Subcutaneous abdominal adipose tissue (tissue), 5 donors: ENCODE results near the gene LYPD6B.

Experiments used
- H3K27ac ChIP-seq: one replicate; pipeline ENCODE4 v1.7.0; 2013; ENCODE audit warnings: low read depth, mild to moderate bottlenecking, inconsistent platforms, low read length, moderate library complexity
- H3K27me3 ChIP-seq, 5 donors: one replicate each; pipeline ENCODE4 v1.7.0; 2013; ENCODE audit warnings: low read length in 5 of 5, inconsistent platforms in 1 of 5; ENCODE audit not compliant: control insufficient read depth in 5 of 5, insufficient read depth in 4 of 5
- H3K36me3 ChIP-seq, 5 donors: one replicate each; pipeline ENCODE4 v1.7.0; 2013; ENCODE audit warnings: low read length in 5 of 5; ENCODE audit not compliant: control insufficient read depth in 5 of 5, insufficient read depth in 5 of 5
- H3K4me1 ChIP-seq, 5 donors: one replicate each; pipeline ENCODE4 v1.7.0; 2013; ENCODE audit warnings: low read length in 5 of 5, mild to moderate bottlenecking in 3 of 5, moderate library complexity in 1 of 5; ENCODE audit not compliant: control insufficient read depth in 5 of 5, insufficient read depth in 5 of 5
- H3K4me3 ChIP-seq, 5 donors: one replicate each; pipeline ENCODE4 v1.7.0; 2013; ENCODE audit warnings: low read length in 5 of 5, low read depth in 1 of 5
- H3K9ac ChIP-seq, 5 donors: one replicate each; pipeline ENCODE4 v1.7.0; 2013; ENCODE audit warnings: low read length in 5 of 5, mild to moderate bottlenecking in 4 of 5, moderate library complexity in 3 of 5
- H3K9me3 ChIP-seq, 5 donors: one replicate each; pipeline ENCODE4 v1.7.0; 2013; ENCODE audit warnings: low read length in 5 of 5; ENCODE audit not compliant: control insufficient read depth in 5 of 5
- donor health status: healthy.
- donor health status: healthy.
- donor health status: healthy.
- donor health status: healthy.
- donor health status: healthy.

Gene LYPD6B

GRCh38 chr2:149082079-149082478, 43.6 kb downstream of the LYPD6B start:
- H3K36me3 ChIP-seq = no peaks in the 10 kb centered on the region
- H3K4me1 ChIP-seq = peaks cover 0 to 11% (median 5%) of the 10 kb centered on the region in 5 donors
- H3K27ac ChIP-seq = no peak overlapping the region
- H3K27me3 ChIP-seq = no peaks in the 10 kb centered on the region
- H3K9me3 ChIP-seq = no peaks in the 10 kb centered on the region
- H3K9ac ChIP-seq = no peak overlapping the region
- no peak overlapping the region for H3K4me3 ChIP-seq

- H3K9me3 ChIP-seq = no peaks in the 10 kb centered on the region
- H3K4me3 ChIP-seq = no peak overlapping the region
- H3K4me1 ChIP-seq = peaks cover 0 to 11% (median 5%) of the 10 kb centered on the region in 5 donors
- H3K9ac ChIP-seq = no peak overlapping the region
- no peaks in the 10 kb centered on the region for H3K36me3 ChIP-seq
- no peaks in the 10 kb centered on the region for H3K27me3 ChIP-seq
- H3K27ac ChIP-seq = no peak overlapping the region
Observed at GRCh38 chr2:149082735-149083134, 44.2 kb downstream of the LYPD6B start.

DNA sequence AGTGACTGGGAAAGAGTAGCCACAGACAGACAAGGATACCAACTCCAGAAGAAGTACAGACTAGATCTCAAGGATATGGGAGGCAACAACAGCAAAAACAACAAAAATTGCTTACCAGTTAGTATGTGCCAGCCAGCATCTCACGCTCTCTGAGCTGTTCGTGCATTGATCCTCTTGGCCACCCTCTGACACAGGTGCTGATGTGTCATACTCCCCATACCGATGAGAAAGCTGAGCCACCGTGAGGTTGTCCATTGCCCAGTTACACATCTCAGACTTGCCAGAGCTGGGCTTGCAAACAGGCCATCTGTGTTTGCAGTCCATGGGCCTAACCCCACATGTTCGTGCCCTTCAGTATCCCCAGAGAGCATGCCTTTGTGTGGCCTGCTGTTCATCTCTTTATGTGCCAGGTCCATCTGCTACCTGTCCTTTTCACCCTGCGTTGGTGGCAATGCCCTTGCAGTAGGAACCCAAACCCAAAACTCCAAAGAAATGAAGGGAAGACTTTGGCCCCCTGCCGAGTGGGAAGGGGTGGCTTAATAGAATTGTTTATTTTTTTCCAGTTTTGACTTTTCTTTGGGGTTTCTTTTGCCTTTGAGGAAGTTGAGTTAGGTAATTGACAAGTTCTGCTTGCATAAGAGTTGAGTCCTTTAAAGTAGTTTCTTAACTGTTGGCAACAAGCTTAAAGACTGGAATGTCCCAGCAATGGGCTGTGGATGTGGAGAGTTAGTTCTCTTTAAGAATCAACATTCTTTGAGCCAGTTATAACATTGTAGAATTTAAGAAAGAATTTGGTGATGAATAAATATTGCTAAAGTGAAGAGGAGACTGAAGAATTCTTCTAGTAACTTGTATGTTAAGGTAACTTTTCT, 46.7 kb downstream of the LYPD6B start:
- Histone ChIP-seq H3K4me3 (no peak overlapping the region), H3K36me3 (no peaks in the 10 kb centered on the region), H3K27me3 (no peaks in the 10 kb centered on the region), H3K9ac (no peak overlapping the region), H3K27ac (no peak overlapping the region), H3K9me3 (no peaks in the 10 kb centered on the region), H3K4me1 (peaks cover 0 to 11% (median 5%) of the 10 kb centered on the region in 5 donors)

DNA sequence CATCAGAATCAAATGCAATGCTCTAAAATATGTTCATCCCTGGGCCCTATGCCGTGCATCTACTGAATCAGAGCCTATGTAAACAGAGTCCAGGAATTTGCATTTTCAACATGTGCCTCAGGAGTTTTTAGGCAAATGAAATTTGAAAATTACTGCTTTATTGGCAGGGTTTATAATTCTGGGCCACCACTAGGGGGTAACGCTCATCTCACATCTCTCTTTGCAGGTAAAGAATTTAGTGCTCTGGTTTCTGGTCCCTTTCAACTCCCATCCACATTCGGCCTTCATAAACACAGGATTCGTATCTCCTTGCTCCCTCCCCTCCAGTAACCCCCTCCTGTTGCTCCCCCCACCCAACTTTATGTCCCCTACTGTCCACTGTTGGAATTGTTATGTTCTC, 49.3 kb downstream of the LYPD6B start:
- peaks cover 0 to 11% (median 5%) of the 10 kb centered on the region in 5 donors for H3K4me1 ChIP-seq
- H3K9me3 ChIP-seq = no peaks in the 10 kb centered on the region
- no peaks in the 10 kb centered on the region for H3K36me3 ChIP-seq
- no peak overlapping the region for H3K9ac ChIP-seq
- H3K27me3 ChIP-seq = no peaks in the 10 kb centered on the region
- no peak overlapping the region for H3K4me3 ChIP-seq
- no peak overlapping the region for H3K27ac ChIP-seq

- Histone ChIP-seq H3K36me3 (no peaks in the 10 kb centered on the region), H3K9me3 (no peaks in the 10 kb centered on the region), H3K4me3 (no peak overlapping the region), H3K4me1 (peaks cover 0 to 11% (median 5%) of the 10 kb centered on the region in 5 donors), H3K27ac (no peak overlapping the region), H3K27me3 (no peaks in the 10 kb centered on the region), H3K9ac (no peak overlapping the region)
Observed at GRCh38 chr2:149089068-149089467, 50.6 kb downstream of the LYPD6B start.

GRCh38 chr2:149090706-149091105, 52.2 kb downstream of the LYPD6B start:
- no peak overlapping the region for H3K27ac ChIP-seq
- H3K9me3 ChIP-seq = no peaks in the 10 kb centered on the region
- peaks cover 0 to 1% (median 0%) of the 10 kb centered on the region in 5 donors for H3K4me1 ChIP-seq
- H3K9ac ChIP-seq = no peak overlapping the region
- no peak overlapping the region for H3K4me3 ChIP-seq
- no peaks in the 10 kb centered on the region for H3K36me3 ChIP-seq
- H3K27me3 ChIP-seq = no peaks in the 10 kb centered on the region

DNA sequence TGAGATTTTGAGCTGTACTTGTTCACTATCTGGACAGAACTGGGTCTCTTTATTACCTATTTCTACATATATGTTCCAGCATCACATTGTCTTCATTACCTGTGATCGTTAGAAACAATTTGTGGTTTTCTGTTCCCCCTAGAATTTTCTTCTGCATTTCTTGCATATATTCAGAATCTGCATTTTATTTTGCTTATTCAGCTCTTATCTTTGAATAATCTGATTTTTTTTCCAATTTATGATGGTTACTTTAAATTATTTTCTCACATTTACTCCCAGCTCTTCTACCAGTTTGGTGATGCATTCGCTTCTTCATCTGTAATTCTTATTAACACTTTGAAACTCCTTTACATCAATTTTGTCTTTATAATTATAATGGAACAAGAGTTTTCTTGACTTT, 55.1 kb downstream of the LYPD6B start:
- Histone ChIP-seq H3K9me3 (no peaks in the 10 kb centered on the region), H3K36me3 (no peaks in the 10 kb centered on the region), H3K9ac (no peak overlapping the region), H3K27me3 (no peaks in the 10 kb centered on the region), H3K27ac (no peak overlapping the region), H3K4me3 (no peak overlapping the region), H3K4me1 (peaks cover 0 to under 1% (median 0%) of the 10 kb centered on the region in 5 donors)

GRCh38 chr2:149094217-149095015, 55.9 kb downstream of the LYPD6B start:
- no peaks in the 10 kb centered on the region for H3K9me3 ChIP-seq
- H3K4me1 ChIP-seq = peaks cover 0 to 4% (median 0%) of the 10 kb centered on the region in 5 donors
- no peak overlapping the region for H3K27ac ChIP-seq
- H3K27me3 ChIP-seq = no peaks in the 10 kb centered on the region
- H3K4me3 ChIP-seq = no peak overlapping the region
- no peak overlapping the region for H3K9ac ChIP-seq
- no peaks in the 10 kb centered on the region for H3K36me3 ChIP-seq

DNA sequence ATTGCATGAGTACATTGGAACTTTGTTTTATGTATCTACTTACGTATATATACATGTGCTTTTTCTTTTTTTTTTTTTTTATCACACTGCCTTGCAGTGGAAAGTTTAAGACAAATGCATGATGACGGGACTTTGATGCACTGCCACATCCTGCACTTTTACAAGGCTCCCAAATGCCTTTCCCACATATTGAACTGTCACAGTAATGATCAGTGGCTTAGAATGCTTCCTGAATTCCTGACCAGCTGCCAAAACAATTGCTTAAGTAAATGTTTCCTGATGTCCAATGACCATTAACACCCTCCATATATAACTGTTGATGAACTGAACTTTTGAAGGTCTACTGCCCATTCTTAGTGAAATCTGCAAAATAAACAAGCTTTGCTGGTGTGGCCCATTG, 60.2 kb downstream of the LYPD6B start:
- no peak overlapping the region for H3K4me3 ChIP-seq
- no peak overlapping the region for H3K27ac ChIP-seq
- H3K36me3 ChIP-seq = no peaks in the 10 kb centered on the region
- no peaks in the 10 kb centered on the region for H3K9me3 ChIP-seq
- H3K27me3 ChIP-seq = no peaks in the 10 kb centered on the region
- peaks cover 0 to 11% (median 8%) of the 10 kb centered on the region in 5 donors for H3K4me1 ChIP-seq
- H3K9ac ChIP-seq = no peak overlapping the region

- no peaks in the 10 kb centered on the region for H3K27me3 ChIP-seq
- H3K27ac ChIP-seq = no peak overlapping the region
- no peak overlapping the region for H3K4me3 ChIP-seq
- no peaks in the 10 kb centered on the region for H3K9me3 ChIP-seq
- H3K9ac ChIP-seq = no peak overlapping the region
- H3K4me1 ChIP-seq = peaks cover 0 to 11% (median 8%) of the 10 kb centered on the region in 5 donors
- H3K36me3 ChIP-seq = no peaks in the 10 kb centered on the region
Observed at GRCh38 chr2:149099298-149099697, 60.8 kb downstream of the LYPD6B start.
